OCI-LY1 (cell line): Measurements from ENCODE around the gene MYL6.

Source experiments
- H2AFZ ChIP-seq: fragments of 200-600 bp; sonication (generic), shearing (Covaris generic); 2 replicates; pipeline ENCODE4 v1.6.0; 2014; ENCODE audit warnings: antibody characterized with exemption, mild to moderate bottlenecking, low read length
- H3F3A ChIP-seq: fragments of 200-600 bp; sonication (generic), shearing (Covaris generic); 2 replicates; pipeline ENCODE4 v1.6.0; 2014; ENCODE audit warnings: mild to moderate bottlenecking, antibody characterized with exemption, low read length, moderate library complexity; ENCODE audit not compliant: insufficient read depth
- H3K27ac ChIP-seq: fragments of 200-600 bp; sonication (generic); 2 replicates; pipeline ENCODE4 v1.5.1; 2014; ENCODE audit warnings: low read length, mixed run types, mild to moderate bottlenecking, low read depth; ENCODE audit not compliant: poor library complexity, severe bottlenecking
- H3K27me3 ChIP-seq: fragments of 200-600 bp; sonication (generic); 2 replicates; pipeline ENCODE4 v1.6.0; 2014; ENCODE audit warnings: antibody characterized with exemption, mild to moderate bottlenecking, low read length, moderate library complexity; ENCODE audit not compliant: insufficient read depth
- H3K36me3 ChIP-seq: fragments of 200-600 bp; sonication (generic); 2 replicates; pipeline ENCODE4 v1.6.1; 2014; ENCODE audit warnings: mild to moderate bottlenecking, antibody characterized with exemption, low read length, moderate library complexity, mixed read lengths; ENCODE audit not compliant: insufficient read depth
- H3K4me1 ChIP-seq: fragments of 200-600 bp; sonication (generic); 2 replicates; pipeline ENCODE4 v1.5.1; 2014; ENCODE audit warnings: mild to moderate bottlenecking, low read length, moderate library complexity; ENCODE audit not compliant: insufficient read depth, severe bottlenecking
- H3K4me2 ChIP-seq: fragments of 200-600 bp; sonication (generic), shearing (Covaris generic); 2 replicates; pipeline ENCODE4 v1.6.1; 2014; ENCODE audit warnings: low read length
- H3K4me3 ChIP-seq: fragments of 200-600 bp; sonication (generic); 2 replicates; pipeline ENCODE4 v1.5.1; 2014; ENCODE audit warnings: low read length, low read depth, mild to moderate bottlenecking, mixed read lengths; ENCODE audit not compliant: poor library complexity, severe bottlenecking
- H3K79me2 ChIP-seq: fragments of 200-600 bp; shearing (Covaris generic); 2 replicates; pipeline ENCODE4 v1.6.1; 2016; ENCODE audit warnings: mixed run types, low read length, mixed read lengths; ENCODE audit not compliant: insufficient read depth
- H3K9ac ChIP-seq: fragments of 200-600 bp; sonication (generic), shearing (Covaris generic); 2 replicates; pipeline ENCODE4 v1.6.1; 2014; ENCODE audit warnings: mild to moderate bottlenecking, low read length, mixed read lengths
- H3K9me2 ChIP-seq: fragments of 200-600 bp; sonication (generic), shearing (Covaris generic); 2 replicates; pipeline ENCODE4 v1.6.1; 2014; ENCODE audit warnings: low read depth, mild to moderate bottlenecking, low read length, mixed read lengths
- H3K9me3 ChIP-seq: fragments of 200-600 bp; shearing (Covaris generic); 2 replicates; pipeline ENCODE4 v1.6.1; 2014; ENCODE audit warnings: low read length, mixed read lengths
- H4K20me1 ChIP-seq: fragments of 200-600 bp; sonication (generic), shearing (Covaris generic); 2 replicates; pipeline ENCODE4 v1.6.0; 2016; ENCODE audit warnings: mild to moderate bottlenecking, low read length; ENCODE audit not compliant: insufficient read depth
- CTCF ChIP-seq: fragments of 200-600 bp; sonication (generic), shearing (Covaris generic); IDR thresholded peaks from 2 replicates; pipeline ENCODE4 v1.5.1; 2017; ENCODE audit warnings: mild to moderate bottlenecking, antibody characterized with exemption, low read length, moderate library complexity, mixed read lengths
- EZH2 ChIP-seq: fragments of 200-600 bp; sonication (generic), shearing (Covaris generic); IDR thresholded peaks from 2 replicates; pipeline ENCODE4 v1.8.0; 2017; ENCODE audit warnings: borderline replicate concordance, mixed run types, mild to moderate bottlenecking, antibody characterized with exemption, low read length, moderate library complexity, mixed read lengths

The MYL6 gene

GRCh38 chr12:56202838-56203237 lies 44.7 kb downstream of the MYL6 start:
- Histone ChIP-seq H3K36me3 (peaks cover 32% of the 10 kb centered on the region), H3K27ac (peak overlapping the region; percentile 38), H3K4me3 (no peak overlapping the region), H2AFZ (no peak overlapping the region), H3K27me3 (no peaks in the 10 kb centered on the region), H3K9me2 (no peaks in the 10 kb centered on the region), H3K9ac (no peak overlapping the region), H3K4me2 (no peak overlapping the region), H3K9me3 (no peaks in the 10 kb centered on the region), H3K79me2 (no peaks in the 10 kb centered on the region), H3F3A (no peaks in the 10 kb centered on the region), H3K4me1 (peaks cover 32% of the 10 kb centered on the region), H4K20me1 (no peaks in the 10 kb centered on the region)
- no peak for TF ChIP-seq EZH2
- no peak for TF ChIP-seq CTCF

GRCh38 chr12:56204275-56204674 lies 46.1 kb downstream of the MYL6 start:
- no peaks in the 10 kb centered on the region for H3K9me3 ChIP-seq
- H3K4me1 ChIP-seq, result peaks cover 41% of the 10 kb centered on the region
- H3K36me3 ChIP-seq, result peaks cover 37% of the 10 kb centered on the region
- H3F3A ChIP-seq, result no peaks in the 10 kb centered on the region
- H3K4me2 ChIP-seq, result no peak overlapping the region
- H3K27me3 ChIP-seq, result no peaks in the 10 kb centered on the region
- no peak overlapping the region for H3K9ac ChIP-seq
- no peaks in the 10 kb centered on the region for H3K9me2 ChIP-seq
- H3K27ac ChIP-seq, result peak overlapping the region; percentile 54
- no peak overlapping the region for H3K4me3 ChIP-seq
- TF ChIP-seq EZH2, result no peak
- TF ChIP-seq CTCF, result no peak
- H3K79me2 ChIP-seq, result no peaks in the 10 kb centered on the region
- no peaks in the 10 kb centered on the region for H4K20me1 ChIP-seq
- no peak overlapping the region for H2AFZ ChIP-seq

- H3K4me1 ChIP-seq, result peaks cover 51% of the 10 kb centered on the region
- H3K36me3 ChIP-seq, result peaks cover 47% of the 10 kb centered on the region
- H2AFZ ChIP-seq, result no peak overlapping the region
- H4K20me1 ChIP-seq, result no peaks in the 10 kb centered on the region
- H3K9me2 ChIP-seq, result no peaks in the 10 kb centered on the region
- peak overlapping the region; percentile 99 for H3K27ac ChIP-seq
- H3K27me3 ChIP-seq, result no peaks in the 10 kb centered on the region
- no peaks in the 10 kb centered on the region for H3K9me3 ChIP-seq
- H3K79me2 ChIP-seq, result no peaks in the 10 kb centered on the region
- no peak overlapping the region for H3K4me3 ChIP-seq
- H3F3A ChIP-seq, result no peaks in the 10 kb centered on the region
- TF ChIP-seq CTCF (peak; percentile 20; the same call in 1 of the 2 replicates), EZH2 (no peak)
- H3K4me2 ChIP-seq, result no peak overlapping the region; the same call in 1 of the 2 replicates
- no peak overlapping the region; the same call in 1 of the 2 replicates for H3K9ac ChIP-seq
These were observed 47.3 kb downstream of the MYL6 start for GRCh38 chr12:56205445-56205844.
